Measurements from ENCODE around the gene SH3BP4.

GRCh38 chr2:235010117-235010714 lies 58.4 kb downstream of the SH3BP4 start:
- no peak for TF ChIP-seq CTCF (IDR thresholded peaks at IDR 0.05; ENCODE audit: borderline replicate concordance, extremely low read depth, low read length, poor library complexity, severe bottlenecking)
- no peak for TF ChIP-seq EZH2 (IDR thresholded peaks at IDR 0.05; ENCODE audit: borderline replicate concordance, low read depth, low read length, severe bottlenecking)

Measured in DND-41 (cell line).